DMS53 treated with DMSO at 0.1 percent for 48 hours (cell line): ENCODE measurements around the gene TTYH1.

Experiments used
- DNase-seq: peaks from one replicate; lab custom pipeline; 2025; ENCODE audit not compliant: unreplicated experiment; lab: John Stamatoyannopoulos, UW

TTYH1 gene

GRCh38 chr19:54391589-54392061, 23.6 kb upstream of the TTYH1 start:
- DNase-seq = no peak

- DNase-seq = no peak
Measured at GRCh38 chr19:54392105-54392504, 23.2 kb upstream of the TTYH1 start.

GRCh38 chr19:54393381-54393780, 21.9 kb upstream of the TTYH1 start:
- no peak for DNase-seq

- no peak for DNase-seq
Measured at GRCh38 chr19:54395685-54396084, 19.6 kb upstream of the TTYH1 start.

GRCh38 chr19:54399189-54399588, 16.1 kb upstream of the TTYH1 start:
- DNase-seq = no peak

- no peak for DNase-seq
Measured at GRCh38 chr19:54400913-54401312, 14.4 kb upstream of the TTYH1 start.

- no peak for DNase-seq
Measured at GRCh38 chr19:54403054-54403453, 12.2 kb upstream of the TTYH1 start.

- no peak for DNase-seq
Measured at GRCh38 chr19:54405628-54406027, 9.6 kb upstream of the TTYH1 start.

- no peak for DNase-seq
Measured at GRCh38 chr19:54407780-54408179, 7.5 kb upstream of the TTYH1 start.

- no peak for DNase-seq
Measured at GRCh38 chr19:54408456-54409026, 6.7 kb upstream of the TTYH1 start.

- DNase-seq = no peak
Measured at GRCh38 chr19:54411033-54411432, 4.2 kb upstream of the TTYH1 start.

- DNase-seq = no peak
Measured at GRCh38 chr19:54412877-54413276, 2.4 kb upstream of the TTYH1 start.

GRCh38 chr19:54414156-54414555, 1.1 kb upstream of the TTYH1 start:
- no peak for DNase-seq

- no peak for DNase-seq
Measured at GRCh38 chr19:54415901-54416673, 823 bp downstream of the TTYH1 start.

GRCh38 chr19:54416695-54417491, 1.6 kb downstream of the TTYH1 start:
- no peak for DNase-seq

GRCh38 chr19:54418030-54418929, 3.0 kb downstream of the TTYH1 start:
- DNase-seq = no peak

GRCh38 chr19:54418930-54419800, 3.9 kb downstream of the TTYH1 start:
- no peak for DNase-seq

GRCh38 chr19:54420068-54420382, 4.8 kb downstream of the TTYH1 start:
- no peak for DNase-seq

- DNase-seq = no peak
Measured at GRCh38 chr19:54420383-54421168, 5.3 kb downstream of the TTYH1 start.
